ENCODE results near the gene ADAMTS10. TPM values are rescaled to one million over a fixed set of nuclear protein-coding genes. Genes with fewer than 3 reads are reported as not detected.

ADAMTS10 gene
- total and polyA plus RNA-seq, 4 donors = 1.2 to 10.1 (median 3.6) TPM

GRCh38 chr19:8600816-8601215 lies 9.7 kb downstream of the ADAMTS10 start:
- Histone ChIP-seq H3K4me1 (ENCODE audit: control insufficient read depth in 4 of 4, insufficient read depth in 4 of 4, low read length in 3 of 4) (peaks cover 0 to 3% (median 0%) of the 10 kb centered on the region in 4 donors), H3K4me3 (ENCODE audit: low read depth in 1 of 3, low read length in 3 of 3) (no peak overlapping the region), H3K27ac (ENCODE audit: low read depth in 1 of 2, low read length in 2 of 2) (no peak overlapping the region), H3K36me3 (ENCODE audit: control insufficient read depth in 4 of 4, insufficient read depth in 3 of 4, low read depth in 1 of 4, low read length in 3 of 4) (peaks cover 0 to 17% (median 5%) of the 10 kb centered on the region in 4 donors), H3K9ac (ENCODE audit: low read depth in 1 of 2, low read length in 2 of 2) (no peak overlapping the region), H3K27me3 (ENCODE audit: control insufficient read depth in 4 of 4, insufficient read depth in 4 of 4, low read length in 3 of 4) (no peaks in the 10 kb centered on the region), H3K9me3 (ENCODE audit: control insufficient read depth in 4 of 4, low read length in 3 of 4) (no peaks in the 10 kb centered on the region)
- no peak for DNase-seq (ENCODE audit: low spot score)
- 98% methylated on average over 16 of the region's 16 CpGs for WGBS
- TF ChIP-seq ATF3 (IDR thresholded peaks at IDR 0.05) (no peak), MAX (IDR thresholded peaks at IDR 0.05) (no peak), RXRA (IDR thresholded peaks at IDR 0.05) (no peak), NR2F2 (IDR thresholded peaks at IDR 0.05) (no peak), HNF4G (IDR thresholded peaks at IDR 0.05) (no peak), FOXA2 (IDR thresholded peaks at IDR 0.05) (no peak), RAD21 (IDR thresholded peaks at IDR 0.05) (no peak), TAF1 (conservative IDR thresholded peaks at IDR 0.05) (no peak), YY1 (IDR thresholded peaks at IDR 0.05) (no peak), REST (IDR thresholded peaks at IDR 0.05) (no peak), SP1 (IDR thresholded peaks at IDR 0.05) (no peak), EGR1 (IDR thresholded peaks at IDR 0.05; ENCODE audit: low read depth in 2 of 2) (no peak), ZBTB33 (IDR thresholded peaks at IDR 0.05) (no peak), CTCF (IDR thresholded peaks at IDR 0.05; ENCODE audit: low read depth, low read length, missing input control) (no peak), JUND (IDR thresholded peaks at IDR 0.05) (no peak), HNF4A (conservative IDR thresholded peaks at IDR 0.05) (no peak), GABPA (IDR thresholded peaks at IDR 0.05 in 1 of 2, conservative IDR thresholded peaks at IDR 0.05 in 1 of 2) (no peak), FOXA1 (IDR thresholded peaks at IDR 0.05) (no peak)

Data from liver (tissue), 9 donors.